GM12878 (cell line): Measurements from ENCODE around the gene ISM1. TPM values are rescaled to one million over a fixed set of nuclear protein-coding genes. Genes with fewer than 3 reads are reported as not detected.

Source experiments
- BCL11A ChIP-seq: IDR thresholded peaks from 2 replicates; pipeline ENCODE4 v1.6.1; 2011; ENCODE audit warnings: low read depth, low read length
- BHLHE40 ChIP-seq, 2 experiments: fragments of 450-650 bp in 1 of 2; IDR thresholded peaks; 2 replicates each; pipeline ENCODE4 v1.6.1; 2011 to 2017; ENCODE audit warnings: low read depth in 2 of 2, borderline replicate concordance in 1 of 2, improper control_type of control experiment in 1 of 2, low read length in 1 of 2, mild to moderate bottlenecking in 1 of 2
- DPF2 ChIP-seq: fragments of 450-650 bp; IDR thresholded peaks from 2 replicates; pipeline ENCODE4 v1.6.1; 2017; ENCODE audit warnings: mild to moderate bottlenecking
- ETV6 ChIP-seq, 2 experiments: fragments of 450-650 bp in 1 of 2; IDR thresholded peaks in 1 of 2; conservative IDR thresholded peaks in 1 of 2; 2 replicates each; pipeline ENCODE4 v1.6.1; 2014; ENCODE audit warnings: antibody characterized with exemption in 1 of 2, borderline replicate concordance in 1 of 2, low read depth in 1 of 2, mild to moderate bottlenecking in 1 of 2, moderate library complexity in 1 of 2
- FOXM1 ChIP-seq: IDR thresholded peaks from 2 replicates; pipeline ENCODE4 v1.6.1; 2012; ENCODE audit warnings: low read depth, mild to moderate bottlenecking, inconsistent platforms, low read length, moderate library complexity
- HDAC6 ChIP-seq: fragments of 200-600 bp; sonication (generic); IDR thresholded peaks from one replicate; pipeline ENCODE4 v1.8.0; 2017; ENCODE audit warnings: antibody characterized with exemption; ENCODE audit not compliant: unreplicated experiment
- KAT2A ChIP-seq: conservative IDR thresholded peaks from 2 replicates; pipeline ENCODE4 v1.6.1; 2011; ENCODE audit warnings: low read depth, low read length; ENCODE audit not compliant: control insufficient read depth
- LARP7 ChIP-seq: fragments of 450-650 bp; IDR thresholded peaks from 2 replicates; pipeline ENCODE4 v1.6.1; 2017; ENCODE audit warnings: mild to moderate bottlenecking
- NFXL1 ChIP-seq: fragments of 450-650 bp; IDR thresholded peaks from 2 replicates; pipeline ENCODE4 v1.6.1; 2017; ENCODE audit warnings: antibody characterized with exemption, mild to moderate bottlenecking, borderline replicate concordance
- NR2C2 ChIP-seq: IDR thresholded peaks from 2 replicates; pipeline ENCODE4 v1.6.1; 2011; ENCODE audit warnings: borderline replicate concordance, low read depth; ENCODE audit not compliant: control insufficient read depth, insufficient read length
- NR2F1 ChIP-seq: fragments of 450-650 bp; conservative IDR thresholded peaks from 2 replicates; pipeline ENCODE4 v1.6.1; 2017; ENCODE audit warnings: mild to moderate bottlenecking
- PML ChIP-seq: IDR thresholded peaks from 2 replicates; pipeline ENCODE4 v1.6.1; 2012; ENCODE audit warnings: low read length, inconsistent platforms
- POLR2AphosphoS2 ChIP-seq: IDR thresholded peaks from 2 replicates; pipeline ENCODE4 v1.6.1; 2011; ENCODE audit warnings: low read depth, mild to moderate bottlenecking, low read length, improper control_type of control experiment, moderate library complexity
- RUNX3 ChIP-seq: IDR thresholded peaks from 2 replicates; pipeline ENCODE4 v1.6.1; 2012; ENCODE audit warnings: low read length, inconsistent platforms
- TCF12 ChIP-seq: IDR thresholded peaks from 2 replicates; pipeline ENCODE4 v1.6.1; 2011; ENCODE audit warnings: low read depth, mild to moderate bottlenecking, low read length
- ZBED1 ChIP-seq: IDR thresholded peaks from 2 replicates; pipeline ENCODE4 v1.6.1; 2016; ENCODE audit warnings: borderline replicate concordance
- ZNF24 ChIP-seq: fragments of 450-650 bp; IDR thresholded peaks from 2 replicates; pipeline ENCODE4 v1.6.1; 2017; ENCODE audit warnings: antibody characterized with exemption, mild to moderate bottlenecking
- ZZZ3 ChIP-seq: IDR thresholded peaks from 2 replicates; pipeline ENCODE4 v1.6.1; 2011; ENCODE audit warnings: low read depth; ENCODE audit not compliant: control insufficient read depth, insufficient read length
- polyA plus RNA-seq, 11 experiments: library from polyadenylated mRNA; depleted of rRNA in 4 of 11; unstranded in 6 of 11; stranded (reverse) in 5 of 11; fragments of >200 nt; fragmentation: Nextera tagmentation in 4 of 11; fragmentation: Illumina TruSeq in 1 of 11; extraction: Ambion mirVana in 4 of 11; extraction: Trizol in 1 of 11; gene quantifications; 1 replicate in 1 of 11; 2 replicates in 10 of 11; pipeline versions ENCODE4 v1.2.1 to v1.2.3, GENCODE V29; 2011 to 2016; ENCODE audit warnings: inconsistent platforms in 2 of 11, missing spikeins in 2 of 11, low read depth in 1 of 11
- total RNA-seq, 4 experiments: library from RNA; depleted of rRNA in 3 of 4; stranded (reverse); fragments of >200 nt in 3 of 4; fragmentation: Illumina TruSeq in 1 of 4; extraction: Trizol in 1 of 4; gene quantifications; 2 replicates each; pipeline versions ENCODE4 v1.2.1 to v1.2.3, GENCODE V29; 2013 to 2021
- TF ChIP-seq, protein P1 (sequence below): fragments of 450-650 bp; IDR thresholded peaks from 2 replicates; pipeline ENCODE4 v1.6.1; 2017; ENCODE audit warnings: borderline replicate concordance
- TF ChIP-seq, protein P2 (sequence below): fragments of 450-650 bp; IDR thresholded peaks from 2 replicates; pipeline ENCODE4 v1.6.1; 2016; ENCODE audit warnings: mild to moderate bottlenecking
- TF ChIP-seq, protein P3 (sequence below): fragments of 450-650 bp; conservative IDR thresholded peaks from 2 replicates; pipeline ENCODE4 v1.6.1; 2017; ENCODE audit warnings: mild to moderate bottlenecking, moderate library complexity
- TF ChIP-seq, protein P4 (sequence below): fragments of 450-650 bp; IDR thresholded peaks from 2 replicates; pipeline ENCODE4 v1.6.1; 2017; ENCODE audit warnings: mild to moderate bottlenecking, moderate library complexity

The ISM1 gene
- total and polyA plus RNA-seq, 10 of the 15 experiments (the other 5 are each of a cell fraction or from before 2014, with no cell fraction given): 0.01 to 0.03 TPM; not detected in 8

DNA sequence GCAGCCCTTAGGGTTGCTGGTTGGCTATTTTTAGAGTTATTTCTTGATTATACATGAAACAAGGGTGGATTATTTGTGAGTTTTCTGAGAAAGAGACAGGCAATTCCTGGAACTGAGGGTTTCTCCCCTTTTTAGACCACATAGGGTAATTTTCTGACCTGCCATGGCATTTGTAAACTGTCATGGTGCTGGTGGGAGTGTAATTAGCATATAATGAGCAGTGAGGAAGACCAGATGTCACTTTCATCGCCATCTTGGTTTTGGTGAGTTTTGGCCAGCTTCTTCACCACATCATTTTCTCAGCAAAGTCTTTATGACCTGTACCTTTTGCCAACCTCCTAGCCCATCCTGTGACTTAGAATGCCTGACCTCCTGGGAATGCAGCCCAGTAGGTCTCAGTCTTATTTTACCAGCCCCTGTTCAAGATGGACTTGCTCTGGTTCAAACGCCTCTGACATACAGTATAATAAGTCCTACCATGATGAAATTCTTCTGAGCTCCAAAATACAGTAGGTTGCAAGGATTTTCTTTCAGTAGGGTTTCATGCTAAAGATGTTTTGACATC is 117.1 kb downstream of the ISM1 start (continued):
- no peak for TF ChIP-seq POLR2AphosphoS2
- TF ChIP-seq, protein P1, sequence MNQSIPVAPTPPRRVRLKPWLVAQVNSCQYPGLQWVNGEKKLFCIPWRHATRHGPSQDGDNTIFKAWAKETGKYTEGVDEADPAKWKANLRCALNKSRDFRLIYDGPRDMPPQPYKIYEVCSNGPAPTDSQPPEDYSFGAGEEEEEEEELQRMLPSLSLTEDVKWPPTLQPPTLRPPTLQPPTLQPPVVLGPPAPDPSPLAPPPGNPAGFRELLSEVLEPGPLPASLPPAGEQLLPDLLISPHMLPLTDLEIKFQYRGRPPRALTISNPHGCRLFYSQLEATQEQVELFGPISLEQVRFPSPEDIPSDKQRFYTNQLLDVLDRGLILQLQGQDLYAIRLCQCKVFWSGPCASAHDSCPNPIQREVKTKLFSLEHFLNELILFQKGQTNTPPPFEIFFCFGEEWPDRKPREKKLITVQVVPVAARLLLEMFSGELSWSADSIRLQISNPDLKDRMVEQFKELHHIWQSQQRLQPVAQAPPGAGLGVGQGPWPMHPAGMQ: no peak
- TF ChIP-seq BHLHE40 (IDR thresholded peaks at IDR 0.05; ENCODE audit: borderline replicate concordance in 1 of 2, low read depth in 2 of 2, low read length in 1 of 2): 0 out of 4 replicates have a peak, but pooled peaks of 1 of the 2 experiments have one; percentile 3
- no peak for TF ChIP-seq ETV6 (conservative IDR thresholded peaks at IDR 0.05 in 1 of 2, IDR thresholded peaks at IDR 0.05 in 1 of 2; ENCODE audit: borderline replicate concordance in 1 of 2, low read depth in 1 of 2)
- TF ChIP-seq NFXL1: no peak
- TF ChIP-seq KAT2A: no peak
- TF ChIP-seq RUNX3: peak; percentile 30; the same call in 1 of the 2 replicates
- 0 out of 2 replicates have a peak, but pooled peaks have one; percentile 32 for TF ChIP-seq BCL11A
- TF ChIP-seq NR2C2: no peak
- no peak for TF ChIP-seq ZNF24
- no peak for TF ChIP-seq PML
- TF ChIP-seq ZBED1: no peak
- no peak for TF ChIP-seq DPF2
- TF ChIP-seq, protein P2, sequence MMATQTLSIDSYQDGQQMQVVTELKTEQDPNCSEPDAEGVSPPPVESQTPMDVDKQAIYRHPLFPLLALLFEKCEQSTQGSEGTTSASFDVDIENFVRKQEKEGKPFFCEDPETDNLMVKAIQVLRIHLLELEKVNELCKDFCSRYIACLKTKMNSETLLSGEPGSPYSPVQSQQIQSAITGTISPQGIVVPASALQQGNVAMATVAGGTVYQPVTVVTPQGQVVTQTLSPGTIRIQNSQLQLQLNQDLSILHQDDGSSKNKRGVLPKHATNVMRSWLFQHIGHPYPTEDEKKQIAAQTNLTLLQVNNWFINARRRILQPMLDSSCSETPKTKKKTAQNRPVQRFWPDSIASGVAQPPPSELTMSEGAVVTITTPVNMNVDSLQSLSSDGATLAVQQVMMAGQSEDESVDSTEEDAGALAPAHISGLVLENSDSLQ: no peak; the same call in 1 of the 2 replicates
- TF ChIP-seq ZZZ3: no peak
- 0 out of 2 replicates have a peak, but pooled peaks have one; percentile 20 for TF ChIP-seq TCF12
- TF ChIP-seq LARP7: no peak
- TF ChIP-seq, protein P3, sequence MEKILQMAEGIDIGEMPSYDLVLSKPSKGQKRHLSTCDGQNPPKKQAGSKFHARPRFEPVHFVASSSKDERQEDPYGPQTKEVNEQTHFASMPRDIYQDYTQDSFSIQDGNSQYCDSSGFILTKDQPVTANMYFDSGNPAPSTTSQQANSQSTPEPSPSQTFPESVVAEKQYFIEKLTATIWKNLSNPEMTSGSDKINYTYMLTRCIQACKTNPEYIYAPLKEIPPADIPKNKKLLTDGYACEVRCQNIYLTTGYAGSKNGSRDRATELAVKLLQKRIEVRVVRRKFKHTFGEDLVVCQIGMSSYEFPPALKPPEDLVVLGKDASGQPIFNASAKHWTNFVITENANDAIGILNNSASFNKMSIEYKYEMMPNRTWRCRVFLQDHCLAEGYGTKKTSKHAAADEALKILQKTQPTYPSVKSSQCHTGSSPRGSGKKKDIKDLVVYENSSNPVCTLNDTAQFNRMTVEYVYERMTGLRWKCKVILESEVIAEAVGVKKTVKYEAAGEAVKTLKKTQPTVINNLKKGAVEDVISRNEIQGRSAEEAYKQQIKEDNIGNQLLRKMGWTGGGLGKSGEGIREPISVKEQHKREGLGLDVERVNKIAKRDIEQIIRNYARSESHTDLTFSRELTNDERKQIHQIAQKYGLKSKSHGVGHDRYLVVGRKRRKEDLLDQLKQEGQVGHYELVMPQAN: no peak
- TF ChIP-seq, protein P4, sequence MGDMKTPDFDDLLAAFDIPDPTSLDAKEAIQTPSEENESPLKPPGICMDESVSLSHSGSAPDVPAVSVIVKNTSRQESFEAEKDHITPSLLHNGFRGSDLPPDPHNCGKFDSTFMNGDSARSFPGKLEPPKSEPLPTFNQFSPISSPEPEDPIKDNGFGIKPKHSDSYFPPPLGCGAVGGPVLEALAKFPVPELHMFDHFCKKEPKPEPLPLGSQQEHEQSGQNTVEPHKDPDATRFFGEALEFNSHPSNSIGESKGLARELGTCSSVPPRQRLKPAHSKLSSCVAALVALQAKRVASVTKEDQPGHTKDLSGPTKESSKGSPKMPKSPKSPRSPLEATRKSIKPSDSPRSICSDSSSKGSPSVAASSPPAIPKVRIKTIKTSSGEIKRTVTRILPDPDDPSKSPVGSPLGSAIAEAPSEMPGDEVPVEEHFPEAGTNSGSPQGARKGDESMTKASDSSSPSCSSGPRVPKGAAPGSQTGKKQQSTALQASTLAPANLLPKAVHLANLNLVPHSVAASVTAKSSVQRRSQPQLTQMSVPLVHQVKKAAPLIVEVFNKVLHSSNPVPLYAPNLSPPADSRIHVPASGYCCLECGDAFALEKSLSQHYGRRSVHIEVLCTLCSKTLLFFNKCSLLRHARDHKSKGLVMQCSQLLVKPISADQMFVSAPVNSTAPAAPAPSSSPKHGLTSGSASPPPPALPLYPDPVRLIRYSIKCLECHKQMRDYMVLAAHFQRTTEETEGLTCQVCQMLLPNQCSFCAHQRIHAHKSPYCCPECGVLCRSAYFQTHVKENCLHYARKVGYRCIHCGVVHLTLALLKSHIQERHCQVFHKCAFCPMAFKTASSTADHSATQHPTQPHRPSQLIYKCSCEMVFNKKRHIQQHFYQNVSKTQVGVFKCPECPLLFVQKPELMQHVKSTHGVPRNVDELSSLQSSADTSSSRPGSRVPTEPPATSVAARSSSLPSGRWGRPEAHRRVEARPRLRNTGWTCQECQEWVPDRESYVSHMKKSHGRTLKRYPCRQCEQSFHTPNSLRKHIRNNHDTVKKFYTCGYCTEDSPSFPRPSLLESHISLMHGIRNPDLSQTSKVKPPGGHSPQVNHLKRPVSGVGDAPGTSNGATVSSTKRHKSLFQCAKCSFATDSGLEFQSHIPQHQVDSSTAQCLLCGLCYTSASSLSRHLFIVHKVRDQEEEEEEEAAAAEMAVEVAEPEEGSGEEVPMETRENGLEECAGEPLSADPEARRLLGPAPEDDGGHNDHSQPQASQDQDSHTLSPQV: peak; percentile 91
- TF ChIP-seq FOXM1: no peak
- no peak for TF ChIP-seq HDAC6
- peak; percentile 47; the same call in 1 of the 2 replicates for TF ChIP-seq NR2F1
